Small intestine (tissue), 7 donors: ENCODE measurements around the gene ARMH1. TPM values are rescaled to one million over a fixed set of nuclear protein-coding genes. Genes with fewer than 3 reads are reported as not detected.
A peak's percentile ranks its signal among the peaks of the same experiment; 100 is the strongest.

Experiments
- DNase-seq, 2 donors: peaks; one replicate each; pipeline versions ENCODE4 v3.0.0 to v3.0.0-alpha.2; 2013
- FAIRE-seq: peaks from 2 replicates; lab custom pipeline; 2012; peaks lifted over from hg19 to GRCh38; lab: Jason Lieb, UNC
- H3K27ac ChIP-seq, 3 donors: one replicate each; pipeline ENCODE4 v1.5.1; 2013; ENCODE audit warnings: low read length in 2 of 3, mild to moderate bottlenecking in 2 of 3, control low read depth in 1 of 3, inconsistent platforms in 1 of 3, low read depth in 1 of 3, moderate library complexity in 1 of 3
- H3K27me3 ChIP-seq, 3 donors: one replicate each; pipeline ENCODE4 v1.6.1; 2013; ENCODE audit warnings: low read length in 3 of 3, inconsistent platforms in 1 of 3; ENCODE audit not compliant: control insufficient read depth in 3 of 3, insufficient read depth in 3 of 3
- H3K36me3 ChIP-seq, 3 donors: one replicate each; pipeline ENCODE4 v1.6.1; 2013; ENCODE audit warnings: low read length in 3 of 3, inconsistent platforms in 1 of 3, low read depth in 1 of 3, mild to moderate bottlenecking in 1 of 3, moderate library complexity in 1 of 3; ENCODE audit not compliant: control insufficient read depth in 3 of 3, insufficient read depth in 2 of 3
- H3K4me1 ChIP-seq, 3 donors: one replicate each; pipeline ENCODE4 v1.6.1; 2013; ENCODE audit warnings: low read length in 2 of 3, inconsistent platforms in 1 of 3, low read depth in 1 of 3, mild to moderate bottlenecking in 1 of 3, moderate library complexity in 1 of 3; ENCODE audit not compliant: control insufficient read depth in 3 of 3, insufficient read depth in 2 of 3
- H3K4me3 ChIP-seq, 3 donors: one replicate each; pipeline ENCODE4 v1.5.1; 2013; ENCODE audit warnings: low read length in 3 of 3, control low read depth in 1 of 3, inconsistent platforms in 1 of 3, low read depth in 1 of 3, mild to moderate bottlenecking in 1 of 3, moderate library complexity in 1 of 3
- H3K9me3 ChIP-seq, 2 donors: one replicate each; pipeline ENCODE4 v1.6.1; 2013; ENCODE audit warnings: low read depth in 1 of 2, low read length in 1 of 2; ENCODE audit not compliant: control insufficient read depth in 2 of 2, insufficient read depth in 1 of 2
- WGBS, 3 donors: extraction: QIAGEN DNeasy Blood & Tissue Kit; methylation state at CpG; one replicate each; pipeline ENCODE4 v1.1.7; 2013; 5-methylcytosine and 5-hydroxymethylcytosine counted together
- polyA plus RNA-seq, 4 donors: library from polyadenylated mRNA; stranded (reverse) in 3 of 4; unstranded in 1 of 4; fragments of 200-250 nt in 3 of 4; fragments of 120-200 nt in 1 of 4; gene quantifications; one replicate each; pipeline versions ENCODE4 v1.2.1 to v1.2.3, GENCODE V29; 2013
- donor health status: healthy with polysubstance abuse.
- donor health status: control.
- donor health status: control.
- donor health status: Bipolar disorder and iron deficiency.
- donor health status: healthy.

ARMH1 gene
- polyA plus RNA-seq, 4 donors, result 2.1 to 6.5 (median 3.4) TPM

DNA sequence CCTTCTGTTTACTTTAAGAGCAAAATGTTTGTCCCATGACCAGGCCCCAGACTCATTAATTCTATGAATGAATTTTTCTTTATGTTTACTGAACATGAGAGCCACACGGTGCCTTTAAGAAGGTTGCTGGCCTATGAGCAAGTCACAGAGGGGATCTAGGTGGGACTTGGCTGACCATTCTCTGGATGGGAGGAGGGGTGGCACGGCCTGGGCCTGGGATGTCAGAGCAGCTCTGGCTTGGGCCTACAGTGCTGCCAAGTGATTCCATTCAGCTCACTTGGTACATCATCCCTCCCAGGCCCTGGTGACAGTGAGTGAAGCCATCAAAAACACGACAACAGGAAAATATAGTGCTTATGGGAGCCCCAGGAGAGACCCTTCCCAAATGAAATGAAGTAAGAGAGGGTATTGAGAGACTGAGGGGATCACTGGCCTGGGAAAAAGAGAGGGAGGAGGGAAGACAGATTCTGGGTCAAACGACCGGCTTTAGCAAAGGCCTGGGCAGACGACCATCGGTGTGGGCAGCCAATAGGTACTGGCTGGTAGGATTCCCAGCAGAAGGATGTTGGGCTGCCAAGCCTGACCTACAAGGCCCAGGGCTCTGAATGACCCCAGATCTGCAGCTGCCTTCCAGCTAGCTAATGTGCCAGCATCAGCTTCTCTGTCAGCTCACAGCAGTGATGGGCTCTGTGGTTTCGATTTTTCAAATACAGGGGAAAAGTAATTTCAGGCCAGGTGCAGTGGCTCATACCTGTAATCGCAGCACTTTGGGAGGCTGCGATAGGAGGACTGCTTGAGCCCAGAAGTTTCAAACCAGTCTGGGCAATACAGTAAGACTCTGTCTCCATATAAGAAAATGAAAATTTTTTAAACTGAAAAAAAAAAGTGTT is 3.5 kb upstream of the ARMH1 start:
- peaks cover 0 to 9% (median 2%) of the 10 kb centered on the region in 3 donors for H3K36me3 ChIP-seq
- no peaks in the 10 kb centered on the region for H3K9me3 ChIP-seq
- no peaks in the 10 kb centered on the region for H3K27me3 ChIP-seq
- no peak for FAIRE-seq
- no peak for DNase-seq
- H3K4me3 ChIP-seq, result no peak overlapping the region
- H3K4me1 ChIP-seq, result peaks cover 11 to 26% (median 11%) of the 10 kb centered on the region in 3 donors
- no peak overlapping the region for H3K27ac ChIP-seq
- WGBS, 3 donors, result 90 to 91% (median 91%) methylated on average over 10 of the region's 10 CpGs

DNA sequence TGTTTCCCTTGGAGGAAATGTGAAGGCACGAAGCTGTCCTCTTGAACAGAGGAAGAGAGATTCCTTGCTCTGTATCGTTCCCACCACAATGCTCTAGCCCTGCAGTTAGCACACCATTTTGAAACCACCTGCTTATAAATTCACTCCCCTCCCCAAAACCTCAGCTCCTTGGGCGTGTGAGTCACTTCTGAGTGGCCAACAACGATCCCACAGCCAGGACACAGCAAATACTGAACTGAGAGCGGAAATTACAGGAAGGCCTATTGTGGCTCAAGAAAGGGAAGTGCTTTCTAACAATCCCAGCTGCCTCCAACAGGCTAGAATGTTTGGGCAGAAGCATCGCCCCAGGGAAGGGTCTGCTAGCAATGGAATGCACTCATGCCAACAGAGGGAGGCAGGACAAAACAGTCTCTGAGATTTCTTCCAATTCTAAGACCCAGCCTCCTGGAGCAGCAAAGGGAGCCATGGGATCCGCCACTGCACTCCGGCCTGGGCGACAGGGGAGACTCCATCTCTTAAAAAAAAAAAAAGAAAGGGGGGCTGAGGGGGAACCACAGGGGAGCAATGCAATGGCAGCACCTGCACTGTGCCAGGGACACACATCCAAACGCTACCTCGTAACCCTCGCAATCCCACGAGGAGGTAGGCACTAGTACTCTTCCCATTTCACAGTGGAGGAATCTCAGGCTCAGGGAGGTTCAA is 2.1 kb upstream of the ARMH1 start:
- no peak for DNase-seq
- Histone ChIP-seq H3K27ac (peak overlapping the region in 2 of 3 donors; percentile 97), H3K9me3 (no peaks in the 10 kb centered on the region), H3K4me3 (peak overlapping the region in 1 of 3 donors; percentile 47), H3K4me1 (peaks cover 11 to 39% (median 14%) of the 10 kb centered on the region in 3 donors), H3K27me3 (no peaks in the 10 kb centered on the region), H3K36me3 (peaks cover 0 to 9% (median 2%) of the 10 kb centered on the region in 3 donors)
- FAIRE-seq, result no peak
- WGBS, 3 donors, result 76 to 90% (median 86%) methylated on average over 13 of the region's 13 CpGs

DNA sequence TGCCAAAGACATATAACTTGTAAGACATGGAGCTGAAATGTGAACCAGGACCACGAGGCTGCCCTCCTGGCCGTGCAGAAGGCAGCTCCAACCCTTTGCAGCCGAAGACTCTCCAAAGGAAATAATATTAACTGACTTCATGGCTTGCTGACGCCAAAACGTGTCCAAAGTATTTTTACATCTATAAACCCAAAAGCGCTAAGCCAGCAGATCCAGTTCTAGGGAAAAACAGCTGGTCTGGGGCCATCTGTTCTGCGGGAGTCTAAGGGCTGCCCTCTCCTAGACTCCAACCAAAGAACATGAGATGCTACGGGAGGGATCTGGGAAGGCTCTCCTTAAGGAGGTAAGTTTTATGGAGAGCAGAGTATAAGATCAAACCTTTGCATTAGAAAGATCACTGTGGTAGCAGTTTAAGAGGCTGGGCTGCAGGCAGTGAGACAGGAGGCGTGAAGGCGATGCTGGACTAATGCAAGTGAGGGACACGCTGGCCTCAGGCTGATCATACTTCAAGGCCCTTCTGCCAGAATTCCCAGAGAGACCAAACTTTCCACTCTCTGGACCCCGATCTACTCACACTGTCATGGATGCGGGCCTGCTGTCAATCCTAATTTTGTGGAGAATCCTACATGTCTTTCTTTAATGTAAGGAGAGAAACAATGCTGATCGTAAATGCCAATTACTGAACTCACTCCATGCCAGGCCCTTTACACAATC is 1.4 kb upstream of the ARMH1 start:
- FAIRE-seq (no peak), DNase-seq (no peak)

GRCh38 chr1:44673675-44674112 is 820 bp upstream of the ARMH1 start:
- peak overlapping the region; percentile 47 to 75 (median 65) for H3K4me3 ChIP-seq
- DNase-seq (no peak), FAIRE-seq (no peak)
- H3K27ac ChIP-seq, result peak overlapping the region; percentile 69 to 97 (median 97)
- peaks cover 11 to 40% (median 14%) of the 10 kb centered on the region in 3 donors for H3K4me1 ChIP-seq
- 0 to 2% (median 1%) methylated on average over 16 of the region's 16 CpGs for WGBS, 3 donors
- no peaks in the 10 kb centered on the region for H3K27me3 ChIP-seq
- no peaks in the 10 kb centered on the region for H3K9me3 ChIP-seq
- peaks cover 0 to 9% (median 0%) of the 10 kb centered on the region in 3 donors for H3K36me3 ChIP-seq

More for the DNA sequence above, 1.4 kb upstream of the ARMH1 start:
- H3K4me1 ChIP-seq, result peaks cover 11 to 40% (median 14%) of the 10 kb centered on the region in 3 donors
- H3K27ac ChIP-seq, result peak overlapping the region; percentile 69 to 97 (median 97)
- H3K4me3 ChIP-seq, result peak overlapping the region; percentile 47 to 75 (median 65)
- H3K27me3 ChIP-seq, result no peaks in the 10 kb centered on the region
- WGBS, 3 donors, result 72 to 76% (median 74%) methylated on average over 14 of the region's 14 CpGs
- H3K36me3 ChIP-seq, result peaks cover 0 to 9% (median 0%) of the 10 kb centered on the region in 3 donors
- no peaks in the 10 kb centered on the region for H3K9me3 ChIP-seq

- 89 to 93% (median 91%) methylated on average over 7 of the region's 7 CpGs for WGBS, 3 donors
- Histone ChIP-seq H3K9me3 (no peaks in the 10 kb centered on the region), H3K4me1 (peaks cover 11 to 45% (median 14%) of the 10 kb centered on the region in 3 donors), H3K27me3 (no peaks in the 10 kb centered on the region), H3K4me3 (peak overlapping the region in 1 of 3 donors; percentile 75), H3K27ac (peak overlapping the region; percentile 93 to 97 (median 97)), H3K36me3 (peaks cover 0 to 7% (median 0%) of the 10 kb centered on the region in 3 donors)
- no peak for DNase-seq
- FAIRE-seq, result no peak
Observed at GRCh38 chr1:44675186-44675585, 672 bp downstream of the ARMH1 start.

DNA sequence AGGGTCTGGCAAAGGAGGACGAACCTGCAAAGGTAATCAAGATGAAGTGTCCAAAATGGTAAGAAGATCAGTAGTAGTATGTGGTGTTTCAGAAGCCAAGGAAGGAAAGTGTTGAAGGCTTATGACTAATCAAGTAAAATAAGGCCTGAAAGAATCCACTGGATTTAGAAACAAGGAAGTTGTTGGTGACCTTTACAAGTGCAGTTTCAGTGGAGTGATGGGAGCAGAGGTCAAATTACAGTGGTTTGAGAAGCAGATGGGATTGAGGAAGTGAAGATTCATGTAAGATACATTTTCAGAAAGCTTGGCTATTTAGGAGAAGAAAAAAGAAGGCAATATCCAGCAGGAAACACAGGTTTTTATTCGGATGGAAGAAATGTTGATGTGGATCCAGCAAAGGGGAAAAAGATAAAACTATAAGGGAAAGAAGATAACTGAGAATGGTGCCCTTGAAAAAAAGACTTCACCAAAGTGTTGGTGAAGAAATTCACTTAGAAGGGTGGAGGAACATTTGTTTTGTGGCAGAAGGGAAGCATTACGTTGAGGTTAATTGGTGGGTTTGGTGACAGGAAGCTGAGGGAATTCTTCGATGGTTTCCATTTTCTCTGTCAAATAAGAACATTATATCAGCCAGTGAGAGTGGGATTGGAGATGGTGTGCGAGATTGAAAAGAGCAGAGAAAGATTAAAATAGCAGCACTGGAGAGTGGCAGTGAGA is 2.1 kb downstream of the ARMH1 start:
- Histone ChIP-seq H3K4me3 (no peak overlapping the region), H3K27me3 (no peaks in the 10 kb centered on the region), H3K9me3 (no peaks in the 10 kb centered on the region), H3K27ac (peak overlapping the region; percentile 73 to 83 (median 81)), H3K4me1 (peaks cover 11 to 45% (median 14%) of the 10 kb centered on the region in 3 donors), H3K36me3 (peaks cover 0 to 6% (median 0%) of the 10 kb centered on the region in 3 donors)
- peak; percentile 63 to 90 for DNase-seq
- 57 to 65% (median 63%) methylated on average over 5 of the region's 5 CpGs for WGBS, 3 donors
- no peak for FAIRE-seq

- no peaks in the 10 kb centered on the region for H3K9me3 ChIP-seq
- H3K4me1 ChIP-seq, result peaks cover 11 to 44% (median 14%) of the 10 kb centered on the region in 3 donors
- H3K36me3 ChIP-seq, result peaks cover 0 to 6% (median 0%) of the 10 kb centered on the region in 3 donors
- no peak overlapping the region for H3K4me3 ChIP-seq
- FAIRE-seq (no peak), DNase-seq (peak; percentile 26)
- WGBS, 3 donors, result 68 to 76% (median 71%) methylated on average over 6 of the region's 6 CpGs
- no peaks in the 10 kb centered on the region for H3K27me3 ChIP-seq
- H3K27ac ChIP-seq, result peak overlapping the region; percentile 73 to 83 (median 81)
Observed at GRCh38 chr1:44677201-44677766, 2.8 kb downstream of the ARMH1 start.
